ENCODE measurements around the gene EIF2A. TPM values are rescaled to one million over a fixed set of nuclear protein-coding genes. Genes with fewer than 3 reads are reported as not detected.

The EIF2A gene
- total and polyA plus RNA-seq, 9 donors: 88.8 to 206 (median 112) TPM

GRCh38 chr3:150582620-150583019 lies 36.0 kb downstream of the EIF2A start:
- no peak overlapping the region for H3K4me3 ChIP-seq
- WGBS, 3 donors: 87 to 94% (median 90%) methylated on average over 2 of the region's 2 CpGs
- H3K36me3 ChIP-seq: no peaks in the 10 kb centered on the region
- no peak for DNase-seq
- no peak for TF ChIP-seq CTCF (IDR thresholded peaks at IDR 0.05)
- TF ChIP-seq EP300 (IDR thresholded peaks at IDR 0.05): no peak
- no peak for TF ChIP-seq POLR2A (IDR thresholded peaks at IDR 0.05)
- no peaks in the 10 kb centered on the region for H3K27me3 ChIP-seq
- H3K27ac ChIP-seq: no peak overlapping the region
- H3K4me1 ChIP-seq (ENCODE audit: insufficient read depth): no peaks in the 10 kb centered on the region
- intact Hi-C loops (cut with DNase I): no loop called here
- no peaks in the 10 kb centered on the region for H3K9me3 ChIP-seq

GRCh38 chr3:150583028-150583427 lies 36.4 kb downstream of the EIF2A start:
- TF ChIP-seq POLR2A (IDR thresholded peaks at IDR 0.05): no peak
- no peak for TF ChIP-seq CTCF (IDR thresholded peaks at IDR 0.05)
- TF ChIP-seq EP300 (IDR thresholded peaks at IDR 0.05): no peak
- H3K27me3 ChIP-seq: no peaks in the 10 kb centered on the region
- WGBS, 3 donors: 61 to 84% (median 68%) methylated on average over 1 of the region's 1 CpG
- intact Hi-C loops (cut with DNase I): no loop called here
- H3K4me3 ChIP-seq: no peak overlapping the region
- no peaks in the 10 kb centered on the region for H3K9me3 ChIP-seq
- H3K27ac ChIP-seq: no peak overlapping the region
- H3K4me1 ChIP-seq (ENCODE audit: insufficient read depth): no peaks in the 10 kb centered on the region
- no peak for DNase-seq
- no peaks in the 10 kb centered on the region for H3K36me3 ChIP-seq

DNA sequence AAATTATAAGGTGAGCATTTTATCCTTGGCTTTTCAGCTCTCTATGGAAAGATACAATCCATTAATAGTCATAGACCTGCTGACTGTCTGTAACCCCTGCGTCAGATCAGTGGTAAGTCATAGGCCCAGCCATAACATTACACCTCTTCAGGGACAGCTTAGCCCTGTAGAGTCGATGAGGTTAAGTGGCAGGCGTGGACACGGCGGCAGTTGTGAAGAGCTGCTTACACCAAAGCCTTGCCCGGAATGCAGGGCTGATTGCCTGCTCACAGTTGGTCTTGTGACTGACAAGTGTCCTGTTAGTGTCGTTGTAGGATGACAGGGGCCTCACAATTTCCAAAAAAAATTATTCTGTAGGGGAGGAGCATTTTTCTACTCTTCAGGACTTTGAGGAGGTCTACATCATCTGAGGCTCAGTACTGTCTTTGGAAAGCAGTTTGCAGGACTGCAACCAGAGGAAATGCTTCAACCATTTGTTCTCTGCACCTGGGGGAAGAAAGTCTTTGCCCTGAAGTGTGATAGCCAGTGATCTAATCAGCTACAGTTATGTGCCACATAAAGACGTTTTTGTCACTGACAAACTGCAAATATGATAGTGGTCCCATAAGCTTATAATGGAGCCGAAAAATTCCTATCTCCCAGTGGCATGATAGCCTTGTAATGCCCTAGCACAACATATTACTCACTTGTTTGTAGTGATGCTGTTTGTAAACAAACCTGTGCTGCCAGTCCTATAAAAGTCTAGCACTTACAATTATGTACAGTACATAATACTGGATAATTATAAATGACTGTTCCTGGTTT lies 41.6 kb downstream of the EIF2A start:
- TF ChIP-seq EP300 (IDR thresholded peaks at IDR 0.05) (no peak), POLR2A (IDR thresholded peaks at IDR 0.05) (no peak), CTCF (IDR thresholded peaks at IDR 0.05) (no peak)
- no peak for DNase-seq
- H3K4me1 ChIP-seq (ENCODE audit: insufficient read depth): no peaks in the 10 kb centered on the region
- no peaks in the 10 kb centered on the region for H3K9me3 ChIP-seq
- WGBS, 3 donors: 66 to 67% (median 66%) methylated on average over 9 of the region's 9 CpGs
- intact Hi-C loops (cut with DNase I): no loop called here
- H3K27ac ChIP-seq: no peak overlapping the region
- no peak overlapping the region for H3K4me3 ChIP-seq
- H3K36me3 ChIP-seq: no peaks in the 10 kb centered on the region
- no peaks in the 10 kb centered on the region for H3K27me3 ChIP-seq

GRCh38 chr3:150589759-150590158 lies 43.2 kb downstream of the EIF2A start:
- no peak overlapping the region for H3K4me3 ChIP-seq
- TF ChIP-seq CTCF (IDR thresholded peaks at IDR 0.05) (no peak), POLR2A (IDR thresholded peaks at IDR 0.05) (no peak), EP300 (IDR thresholded peaks at IDR 0.05) (no peak)

More at GRCh38 chr3:150589759-150590158, 43.2 kb downstream of the EIF2A start:
- Histone ChIP-seq H3K27ac (no peak overlapping the region), H3K4me1 (ENCODE audit: insufficient read depth) (no peaks in the 10 kb centered on the region), H3K36me3 (no peaks in the 10 kb centered on the region), H3K9me3 (no peaks in the 10 kb centered on the region), H3K27me3 (no peaks in the 10 kb centered on the region)
- WGBS, 3 donors: 68 to 70% (median 69%) methylated on average over 6 of the region's 6 CpGs
- intact Hi-C loops (cut with DNase I): no loop called here
- DNase-seq: no peak

All from ovary (tissue), 9 donors.